ENCODE data around the gene ADGRL1. TPM values are rescaled to one million over a fixed set of nuclear protein-coding genes. Genes with fewer than 3 reads are reported as not detected.
A peak's percentile ranks its signal among the peaks of the same experiment; 100 is the strongest.

The ADGRL1 gene
- total RNA-seq, 2 experiments from 2014 or later: 22.2 to 23.9 TPM

DNA sequence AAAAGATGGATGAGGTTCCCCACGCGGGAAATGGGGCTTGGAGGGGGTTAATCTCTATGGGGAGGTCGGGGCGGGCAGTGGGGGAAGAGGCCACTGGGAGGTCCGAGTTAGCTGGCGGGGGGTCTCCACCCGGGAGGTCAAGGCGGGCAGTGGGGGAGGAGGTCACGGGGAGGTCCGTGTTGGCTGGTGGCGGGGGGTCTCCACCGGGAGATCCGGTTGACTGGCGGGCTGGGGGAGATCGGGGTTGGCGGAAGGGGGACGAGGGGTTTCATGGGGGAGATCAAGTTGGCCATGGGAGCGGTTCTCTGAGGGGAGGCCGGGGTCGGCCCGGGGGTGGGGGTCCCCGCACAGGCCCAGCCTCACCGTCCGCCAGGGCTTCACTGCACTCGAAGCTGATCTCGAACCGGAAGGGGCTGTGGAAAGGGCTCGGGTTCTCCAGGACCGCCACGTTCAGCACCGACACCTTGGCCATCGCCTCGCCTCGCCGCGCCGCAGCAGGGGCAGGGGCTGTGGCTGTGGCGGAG is 69.9 kb downstream of the ADGRL1 start:
- peaks cover 3% of the 10 kb centered on the region for H3K36me3 ChIP-seq (ENCODE audit: insufficient read depth, low read length)
- intact Hi-C loops (cut with DNase I, micrococcal nuclease): loop anchor here (1.0 to 10.0 kb wide), 16 partner anchors 18 to 859 kb away; partner anchors contain the start of genes DDX39A (in 1 of the 2) and MISP3 (in 1 of the 2)
- no peaks in the 10 kb centered on the region for H3K9me3 Mint-ChIP-seq
- TF ChIP-seq, protein P1, sequence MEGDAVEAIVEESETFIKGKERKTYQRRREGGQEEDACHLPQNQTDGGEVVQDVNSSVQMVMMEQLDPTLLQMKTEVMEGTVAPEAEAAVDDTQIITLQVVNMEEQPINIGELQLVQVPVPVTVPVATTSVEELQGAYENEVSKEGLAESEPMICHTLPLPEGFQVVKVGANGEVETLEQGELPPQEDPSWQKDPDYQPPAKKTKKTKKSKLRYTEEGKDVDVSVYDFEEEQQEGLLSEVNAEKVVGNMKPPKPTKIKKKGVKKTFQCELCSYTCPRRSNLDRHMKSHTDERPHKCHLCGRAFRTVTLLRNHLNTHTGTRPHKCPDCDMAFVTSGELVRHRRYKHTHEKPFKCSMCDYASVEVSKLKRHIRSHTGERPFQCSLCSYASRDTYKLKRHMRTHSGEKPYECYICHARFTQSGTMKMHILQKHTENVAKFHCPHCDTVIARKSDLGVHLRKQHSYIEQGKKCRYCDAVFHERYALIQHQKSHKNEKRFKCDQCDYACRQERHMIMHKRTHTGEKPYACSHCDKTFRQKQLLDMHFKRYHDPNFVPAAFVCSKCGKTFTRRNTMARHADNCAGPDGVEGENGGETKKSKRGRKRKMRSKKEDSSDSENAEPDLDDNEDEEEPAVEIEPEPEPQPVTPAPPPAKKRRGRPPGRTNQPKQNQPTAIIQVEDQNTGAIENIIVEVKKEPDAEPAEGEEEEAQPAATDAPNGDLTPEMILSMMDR (IDR thresholded peaks at IDR 0.05): no peak
- ATAC-seq (ENCODE audit: poor library complexity) (no peak), DNase-seq (peak in 1 of 14 experiments; percentile 27)
- H3K4me1 ChIP-seq (ENCODE audit: insufficient read depth, low read length): peaks cover 34% of the 10 kb centered on the region
- H3K27ac ChIP-seq (ENCODE audit: low read depth in 1 of 2, low read length in 2 of 2): peak overlapping the region; percentile 27 to 64
- CTCF ChIA-PET: interaction anchor here (0.5 to 2.7 kb wide), 63 partner anchors 10 to 1439 kb away, joined by 3 to 34 read pairs (median 4); partner anchors contain the start of genes ADGRE5, FBXW9, MISP3 and NANOS3
- POLR2A ChIA-PET: interaction anchor here (0.6 to 3.8 kb wide), 52 partner anchors 10 to 1244 kb away, joined by 3 to 52 read pairs (median 5); partner anchors contain the start of genes ADGRE5, ADGRL1, AKAP8 and C19orf53
- peak overlapping the region; percentile 87 for H3K27ac Mint-ChIP-seq
- H3K9me3 ChIP-seq (ENCODE audit: control insufficient read depth in 1 of 2, insufficient read depth in 1 of 2, low read length in 2 of 2): no peaks in the 10 kb centered on the region
- H3K27me3 Mint-ChIP-seq: no peaks in the 10 kb centered on the region
- H3K4me3 ChIP-seq (ENCODE audit: low read length): peak overlapping the region; percentile 67
- peaks cover 9% of the 10 kb centered on the region for H3K36me3 Mint-ChIP-seq (ENCODE audit: low read depth)
- H3K4me1 Mint-ChIP-seq (ENCODE audit: low read depth): peaks cover 27% of the 10 kb centered on the region
- H3K4me3 Mint-ChIP-seq: peak overlapping the region; percentile 97
- H3K27me3 ChIP-seq (ENCODE audit: control insufficient read depth in 1 of 2, insufficient read depth in 2 of 2, low read length in 2 of 2): no peaks in the 10 kb centered on the region

DNA sequence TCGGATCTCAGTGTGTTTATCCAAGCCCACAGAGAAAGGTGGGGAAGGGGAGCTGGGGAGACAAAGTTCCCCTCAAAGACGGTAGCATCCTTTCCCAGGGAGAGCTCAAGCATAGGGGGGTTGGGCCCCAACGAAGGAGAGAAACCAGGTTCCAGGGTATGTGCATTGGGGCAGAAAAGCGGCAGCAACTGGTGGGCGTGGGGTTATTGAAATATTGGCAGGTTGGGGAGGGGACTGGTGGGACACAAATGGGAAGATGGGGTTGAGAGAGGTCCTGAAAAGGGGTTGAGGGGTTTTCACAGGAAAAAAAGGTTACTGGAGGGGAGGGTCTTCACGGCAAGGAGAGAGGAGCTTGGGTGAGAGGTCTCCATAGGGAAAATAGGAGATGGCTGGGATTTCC is 70.6 kb downstream of the ADGRL1 start:
- H3K4me3 Mint-ChIP-seq: peak overlapping the region; percentile 84
- Histone ChIP-seq H3K36me3 (ENCODE audit: insufficient read depth, low read length) (peaks cover 3% of the 10 kb centered on the region), H3K4me1 (ENCODE audit: insufficient read depth, low read length) (peaks cover 34% of the 10 kb centered on the region), H3K27me3 (ENCODE audit: control insufficient read depth in 1 of 2, insufficient read depth in 2 of 2, low read length in 2 of 2) (no peaks in the 10 kb centered on the region), H3K4me3 (ENCODE audit: low read length) (no peak overlapping the region), H3K9me3 (ENCODE audit: control insufficient read depth in 1 of 2, insufficient read depth in 1 of 2, low read length in 2 of 2) (no peaks in the 10 kb centered on the region), H3K27ac (ENCODE audit: low read depth in 1 of 2, low read length in 2 of 2) (no peak overlapping the region)
- intact Hi-C loops (cut with DNase I, micrococcal nuclease): loop anchor here (2.0 to 10.0 kb wide), 6 partner anchors 43 to 858 kb away; no protein-coding TSS in a partner anchor
- H3K9me3 Mint-ChIP-seq: no peaks in the 10 kb centered on the region
- H3K36me3 Mint-ChIP-seq (ENCODE audit: low read depth): peaks cover 9% of the 10 kb centered on the region
- no peaks in the 10 kb centered on the region for H3K27me3 Mint-ChIP-seq
- ChIA-PET POLR2A (interaction anchor here (0.6 to 2.9 kb wide), 6 partner anchors 20 to 387 kb away, joined by 3 to 22 read pairs (median 17); partner anchors contain the start of genes ADGRE5 and MISP3), CTCF (interaction anchor here (1.6 kb wide), 1 partner anchor 227 kb away, joined by 7 read pairs; no protein-coding TSS in a partner anchor)
- peaks cover 25% of the 10 kb centered on the region for H3K4me1 Mint-ChIP-seq (ENCODE audit: low read depth)
- peak overlapping the region; percentile 53 for H3K27ac Mint-ChIP-seq
- TF ChIP-seq, protein P1 (IDR thresholded peaks at IDR 0.05): no peak
- DNase-seq: no peak
- ATAC-seq (ENCODE audit: poor library complexity): no peak

DNA sequence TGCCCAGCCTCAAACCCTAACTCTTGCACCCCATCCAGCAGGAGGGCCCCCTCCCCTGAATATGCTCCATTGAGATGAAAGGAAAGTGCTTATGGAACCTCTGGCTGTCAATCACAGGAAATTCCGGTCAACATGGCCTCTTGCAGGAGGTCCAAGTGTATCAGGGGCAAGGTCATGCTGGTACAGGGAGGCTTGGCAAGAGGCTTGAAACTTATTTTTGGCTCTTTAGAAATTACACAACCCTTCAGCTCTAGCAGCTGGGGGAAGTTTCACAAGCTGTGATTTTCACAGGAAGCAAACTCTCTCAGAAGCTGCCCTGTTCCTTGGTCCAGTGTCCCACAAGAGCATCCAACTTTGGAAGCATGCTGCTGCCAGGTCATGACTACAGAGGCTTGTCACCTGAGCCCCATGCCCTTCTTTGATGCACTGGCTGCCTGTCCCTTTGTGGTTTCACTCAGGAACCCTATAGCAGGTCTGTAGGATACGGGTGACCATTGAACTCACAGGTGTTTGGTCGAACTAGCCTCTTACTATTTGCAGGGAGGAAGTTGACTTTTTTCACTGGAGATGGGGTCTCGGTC is 78.0 kb downstream of the ADGRL1 start:
- Histone ChIP-seq H3K36me3 (ENCODE audit: insufficient read depth, low read length) (no peaks in the 10 kb centered on the region), H3K27ac (ENCODE audit: low read depth in 1 of 2, low read length in 2 of 2) (no peak overlapping the region), H3K9me3 (ENCODE audit: control insufficient read depth in 1 of 2, insufficient read depth in 1 of 2, low read length in 2 of 2) (no peaks in the 10 kb centered on the region), H3K4me1 (ENCODE audit: insufficient read depth, low read length) (no peaks in the 10 kb centered on the region), H3K4me3 (ENCODE audit: low read length) (no peak overlapping the region), H3K27me3 (ENCODE audit: control insufficient read depth in 1 of 2, insufficient read depth in 2 of 2, low read length in 2 of 2) (no peaks in the 10 kb centered on the region)
- H3K36me3 Mint-ChIP-seq (ENCODE audit: low read depth): no peaks in the 10 kb centered on the region
- no peaks in the 10 kb centered on the region for H3K27me3 Mint-ChIP-seq
- POLR2A ChIA-PET: interaction anchor here (0.6 kb wide), 1 partner anchor 22 kb away, joined by 3 read pairs; no protein-coding TSS in a partner anchor
- no peak overlapping the region for H3K4me3 Mint-ChIP-seq
- no peak overlapping the region for H3K27ac Mint-ChIP-seq
- DNase-seq (peak in 2 of 14 experiments; percentile 40 to 46), ATAC-seq (ENCODE audit: poor library complexity) (no peak)
- no peaks in the 10 kb centered on the region for H3K4me1 Mint-ChIP-seq (ENCODE audit: low read depth)
- TF ChIP-seq, protein P1 (IDR thresholded peaks at IDR 0.05): no peak
- no peaks in the 10 kb centered on the region for H3K9me3 Mint-ChIP-seq
- intact Hi-C loops (cut with DNase I, micrococcal nuclease): no loop called here
- CTCF ChIA-PET: interaction anchor here (1.0 kb wide), 1 partner anchor 9 kb away, joined by 3 read pairs; no protein-coding TSS in a partner anchor

Measured in CD4-positive, alpha-beta T cell (primary cell).